C4-2B (cell line): Measurements from ENCODE around the gene REEP3.

ENCODE experiments used
- CTCF ChIP-seq: fragments of 450-650 bp; conservative IDR thresholded peaks from 2 replicates; pipeline ENCODE4 v1.5.1; 2017; ENCODE audit warnings: mild to moderate bottlenecking
- ZFX ChIP-seq: fragments of 450-650 bp; IDR thresholded peaks from 2 replicates; pipeline ENCODE4 v1.6.1; 2017

- TF ChIP-seq CTCF (no peak), ZFX (no peak)
These were observed 63.8 kb downstream of the REEP3 start for GRCh38 chr10:63585041-63585440.
